Nucleus accumbens (tissue), 56 donors: ENCODE measurements around the gene DNASE2B.

Experiments used
- DNase-seq, 56 donors: peaks; one replicate each; lab custom pipeline; 2025; lab: John Stamatoyannopoulos, UW

The DNASE2B gene, protein sequence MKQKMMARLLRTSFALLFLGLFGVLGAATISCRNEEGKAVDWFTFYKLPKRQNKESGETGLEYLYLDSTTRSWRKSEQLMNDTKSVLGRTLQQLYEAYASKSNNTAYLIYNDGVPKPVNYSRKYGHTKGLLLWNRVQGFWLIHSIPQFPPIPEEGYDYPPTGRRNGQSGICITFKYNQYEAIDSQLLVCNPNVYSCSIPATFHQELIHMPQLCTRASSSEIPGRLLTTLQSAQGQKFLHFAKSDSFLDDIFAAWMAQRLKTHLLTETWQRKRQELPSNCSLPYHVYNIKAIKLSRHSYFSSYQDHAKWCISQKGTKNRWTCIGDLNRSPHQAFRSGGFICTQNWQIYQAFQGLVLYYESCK

DNA sequence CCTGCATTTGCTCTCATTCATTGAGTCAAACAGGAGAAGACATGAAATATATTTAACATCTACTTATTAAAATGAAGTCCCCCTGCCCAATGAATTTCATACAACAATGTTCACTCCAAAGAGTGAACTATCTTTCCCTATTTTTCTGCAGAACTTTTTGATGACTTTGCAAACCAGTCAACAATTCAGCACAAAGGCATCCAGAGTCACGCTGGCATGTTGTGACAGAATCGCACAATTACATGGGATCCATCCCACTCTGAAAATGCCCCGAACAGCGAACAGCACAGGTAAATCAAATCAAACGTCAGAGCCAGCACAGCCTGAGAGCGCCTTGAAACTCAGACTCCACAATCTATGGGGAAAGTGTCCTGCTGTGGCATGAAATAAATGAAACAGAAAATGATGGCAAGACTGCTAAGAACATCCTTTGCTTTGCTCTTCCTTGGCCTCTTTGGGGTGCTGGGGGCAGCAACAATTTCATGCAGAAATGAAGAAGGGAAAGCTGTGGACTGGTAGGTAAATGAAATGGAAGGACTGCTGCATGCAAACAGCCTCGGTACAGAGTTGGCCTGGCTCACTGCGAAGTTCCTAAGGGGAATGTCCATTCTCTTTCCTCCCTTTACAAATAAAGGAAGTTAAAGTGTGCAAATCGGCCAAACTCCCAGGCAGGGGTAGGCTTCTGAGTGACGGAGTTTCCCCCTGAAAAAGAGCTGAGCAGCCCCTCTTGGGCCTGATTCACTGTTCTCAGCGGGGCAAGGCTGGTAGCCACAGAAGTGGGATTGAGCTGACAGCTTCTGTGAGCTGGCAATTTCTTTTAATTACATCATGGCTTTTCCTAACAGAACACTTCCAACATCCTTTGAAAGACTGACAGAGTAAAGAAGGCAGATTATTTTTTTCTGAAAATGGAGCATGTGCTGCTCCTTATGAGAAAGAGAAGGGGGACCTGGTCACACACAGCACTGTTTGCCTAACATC is at the start of gene DNASE2B:
Gene DNASE2B, plus strand, starts transcription at position 310 of the 981 bp plus-strand sequence. Its CDS starts 81 bp downstream, at position 391.
- DNase-seq = no peak

DNA sequence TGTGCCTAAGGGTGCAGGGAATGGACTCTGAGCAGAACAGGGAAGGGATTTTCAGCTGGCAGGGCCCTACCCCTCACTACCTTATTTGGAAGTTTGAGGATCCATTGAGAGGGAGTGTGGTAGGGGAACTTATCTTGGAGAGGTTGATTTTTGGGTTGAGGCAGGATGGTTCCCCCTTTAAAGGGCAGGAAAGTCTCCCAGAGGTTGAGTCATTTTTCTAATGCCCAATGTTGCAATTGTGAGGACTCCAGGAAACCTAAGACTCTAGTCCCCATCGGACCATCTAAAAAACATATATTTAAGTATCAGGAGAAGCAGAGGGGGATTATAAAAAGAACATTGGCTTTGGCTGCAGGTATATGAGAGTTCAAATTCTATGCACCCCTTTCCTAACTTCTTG is 49.5 kb upstream of the DNASE2B start:
- DNase-seq = no peak

DNA sequence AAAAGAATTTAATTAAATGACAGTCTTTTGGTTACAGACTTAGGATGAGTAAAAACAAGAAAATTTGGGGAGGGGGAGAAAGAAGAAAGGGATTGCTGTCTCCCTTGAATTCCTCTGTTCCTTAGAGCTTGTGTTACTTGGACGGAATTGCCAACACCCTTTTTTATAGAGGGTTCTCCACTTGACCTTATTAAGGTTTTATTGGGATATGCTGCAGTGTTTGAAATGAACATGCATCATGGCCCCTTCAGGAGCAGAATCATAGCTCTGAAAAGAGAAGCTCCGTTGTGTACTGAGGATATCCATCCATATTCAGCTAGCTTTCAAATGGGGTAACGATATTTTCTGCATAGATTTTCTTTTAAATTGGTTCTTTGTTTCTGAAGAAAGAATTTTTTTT is 48.2 kb upstream of the DNASE2B start:
- DNase-seq = no peak

DNA sequence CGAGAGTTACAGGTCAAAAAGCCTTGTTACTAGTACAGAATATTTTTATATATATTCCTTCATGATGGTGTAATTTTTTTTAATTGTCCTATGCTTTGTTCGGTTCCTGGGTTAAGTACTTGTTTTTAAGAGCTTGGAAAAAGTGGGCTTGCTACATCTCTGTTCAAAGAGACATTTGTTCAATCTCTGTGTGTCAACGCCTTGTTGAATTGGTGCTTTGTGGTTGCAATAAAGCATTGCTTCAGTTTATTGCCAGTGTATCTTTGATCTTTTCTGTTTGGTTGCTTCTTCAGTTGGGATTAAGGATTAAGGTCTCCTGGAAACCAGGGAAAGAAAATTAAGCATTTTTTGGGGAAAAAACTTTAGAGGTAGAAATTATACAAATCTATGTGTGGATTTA is 47.7 kb upstream of the DNASE2B start:
- DNase-seq = no peak

DNA sequence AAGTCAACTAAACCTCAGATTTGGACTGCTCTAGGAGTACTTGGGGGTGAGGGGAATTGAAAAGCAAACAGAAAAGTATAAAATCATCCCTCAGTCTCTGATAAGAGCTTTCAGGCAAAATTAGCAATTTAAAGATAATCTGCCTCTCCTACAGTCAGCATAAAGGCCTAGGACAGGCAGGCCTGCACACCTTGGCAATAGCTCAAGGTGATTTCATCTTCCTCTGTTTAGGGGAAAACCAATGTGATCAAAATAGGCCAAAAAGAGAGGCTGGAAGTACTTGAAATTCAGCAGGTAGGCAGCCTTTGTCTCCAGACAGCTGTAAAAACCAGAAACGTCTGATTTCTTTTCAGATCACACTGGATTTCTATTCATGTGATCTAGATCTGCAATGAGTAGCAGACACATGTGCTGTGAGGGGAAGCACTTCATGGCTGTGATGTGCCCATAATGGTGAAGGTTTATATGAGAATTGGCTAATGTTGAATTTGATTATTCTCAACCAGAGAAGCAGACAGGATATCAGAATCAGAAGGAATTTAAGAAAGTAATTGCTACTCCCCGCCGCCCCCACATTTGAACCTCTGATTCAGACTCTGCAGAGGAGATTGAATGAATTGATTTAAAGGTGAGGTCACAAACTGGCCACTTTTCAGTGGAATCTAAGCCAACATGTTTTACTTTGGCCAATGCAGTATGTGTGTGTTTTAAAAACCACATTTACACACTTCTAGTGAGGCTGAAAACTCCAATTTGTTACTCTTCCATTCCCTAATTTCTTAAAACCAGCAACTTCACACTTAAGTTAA is 45.8 kb upstream of the DNASE2B start:
- peak in 2 of 56 donors; percentile 10 to 20 for DNase-seq

DNA sequence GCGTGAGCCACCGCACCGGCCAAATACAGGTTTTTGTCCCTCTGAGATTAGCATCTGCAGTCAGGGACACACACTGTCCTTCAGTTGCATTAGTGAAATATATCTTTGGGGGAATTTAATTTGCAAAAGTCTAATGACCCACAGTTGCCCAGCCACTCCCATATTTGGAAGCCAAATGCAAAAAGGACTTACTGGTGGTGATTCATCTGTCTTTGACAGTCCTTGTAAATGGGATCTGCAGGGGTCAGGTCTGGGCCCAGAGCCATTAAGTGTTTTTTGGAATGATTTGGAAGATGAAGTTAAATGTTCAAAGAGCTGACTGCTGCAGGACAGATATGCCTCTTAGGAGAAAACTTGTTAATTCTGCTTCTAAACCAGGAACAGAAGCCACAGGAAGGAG is 44.6 kb upstream of the DNASE2B start:
- peak in 1 of 56 donors; percentile 10 for DNase-seq

DNA sequence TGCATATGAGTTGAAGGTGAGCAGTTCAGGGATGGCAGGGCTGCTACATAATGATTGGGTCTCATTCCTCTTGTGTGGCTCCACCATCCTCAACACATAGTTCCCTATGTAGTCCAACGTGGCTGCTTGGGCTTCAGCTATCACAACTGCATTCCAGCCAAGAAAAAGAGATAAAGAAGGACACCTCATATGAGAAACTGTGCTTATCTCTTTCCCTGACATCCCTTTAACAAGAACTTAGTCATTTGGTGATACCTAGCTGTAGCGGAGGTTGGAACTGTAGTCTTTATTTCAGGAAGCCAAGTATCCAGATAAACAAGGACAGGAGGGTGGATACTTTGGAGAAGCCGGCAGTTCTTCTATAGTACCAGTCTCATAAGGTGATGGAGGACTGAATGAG is 42.7 kb upstream of the DNASE2B start:
- DNase-seq = no peak

DNA sequence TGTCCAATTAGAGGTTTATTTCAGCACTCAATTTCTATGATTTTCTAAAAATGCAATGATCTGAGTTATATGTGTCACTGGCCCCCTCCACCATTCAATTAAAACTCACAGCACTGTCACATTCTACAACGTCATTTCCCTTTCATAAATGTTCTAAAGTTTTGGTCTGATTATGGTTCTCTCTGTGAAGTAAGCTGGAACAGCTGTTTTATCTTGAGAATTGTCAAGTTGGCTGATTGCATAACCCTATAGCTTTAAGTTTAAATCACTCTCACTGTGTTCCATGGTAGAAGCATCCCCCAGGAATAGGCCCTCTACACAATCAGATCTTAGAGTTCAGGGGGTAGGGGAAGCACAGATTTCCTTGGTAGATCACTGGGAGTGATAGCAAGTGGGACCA is 41.4 kb upstream of the DNASE2B start:
- no peak for DNase-seq

DNA sequence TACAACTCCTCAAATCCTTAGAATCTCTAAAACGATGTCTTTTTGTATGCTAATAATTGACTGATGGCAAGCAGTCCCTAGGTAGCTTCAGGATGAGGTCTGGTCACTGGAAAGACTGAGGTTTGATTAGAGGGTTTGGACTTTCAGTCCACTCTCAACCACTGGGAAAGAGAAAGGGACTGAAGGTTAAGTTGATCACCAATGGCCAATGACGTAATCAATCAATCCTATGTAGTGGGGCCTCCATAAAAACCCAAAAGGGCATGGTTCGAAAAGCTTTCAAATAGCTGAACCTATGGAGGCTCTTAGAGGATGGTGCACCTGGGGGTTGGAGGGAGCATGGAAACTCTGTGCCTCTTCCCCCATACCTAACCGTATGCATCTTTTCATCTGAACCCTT is 39.6 kb upstream of the DNASE2B start:
- no peak for DNase-seq

DNA sequence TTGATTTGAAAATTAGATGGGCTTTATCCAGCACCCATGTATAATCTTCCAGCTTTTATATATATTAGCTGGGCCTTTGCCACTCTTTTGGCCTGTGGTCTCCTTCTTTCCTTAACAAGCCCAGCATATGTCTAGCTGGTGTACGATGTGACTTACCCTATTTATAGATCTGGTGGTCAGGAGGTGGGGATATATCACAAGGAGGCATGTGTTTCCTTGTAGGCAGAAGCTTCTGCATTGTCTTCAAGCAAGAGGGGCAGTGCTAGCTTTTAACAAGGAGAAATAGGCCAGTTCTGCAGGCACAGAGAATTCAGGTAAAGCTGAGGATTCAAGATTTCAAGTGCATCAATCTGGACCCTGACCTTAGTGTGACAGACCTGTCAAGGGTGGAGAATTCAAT is 38.0 kb upstream of the DNASE2B start:
- no peak for DNase-seq

DNA sequence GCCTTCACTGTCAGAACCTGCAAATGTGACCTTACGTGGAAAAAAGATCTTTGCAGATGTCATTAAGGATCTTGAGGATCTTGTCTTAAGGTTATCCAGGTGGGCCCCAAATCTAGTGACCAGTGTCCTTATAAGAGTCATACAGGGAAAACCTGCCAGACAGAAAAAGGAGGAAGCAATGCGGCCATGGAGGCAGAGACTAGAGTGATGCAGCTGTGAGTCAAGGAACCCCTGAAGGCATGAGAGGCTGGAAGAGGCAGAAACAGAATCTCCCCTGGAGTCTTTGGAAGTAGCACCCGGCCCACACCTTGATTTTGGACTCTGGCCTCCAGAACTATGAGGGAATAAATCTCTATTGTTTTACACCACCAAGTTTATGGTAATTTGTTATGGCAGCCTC is 36.5 kb upstream of the DNASE2B start:
- no peak for DNase-seq

DNA sequence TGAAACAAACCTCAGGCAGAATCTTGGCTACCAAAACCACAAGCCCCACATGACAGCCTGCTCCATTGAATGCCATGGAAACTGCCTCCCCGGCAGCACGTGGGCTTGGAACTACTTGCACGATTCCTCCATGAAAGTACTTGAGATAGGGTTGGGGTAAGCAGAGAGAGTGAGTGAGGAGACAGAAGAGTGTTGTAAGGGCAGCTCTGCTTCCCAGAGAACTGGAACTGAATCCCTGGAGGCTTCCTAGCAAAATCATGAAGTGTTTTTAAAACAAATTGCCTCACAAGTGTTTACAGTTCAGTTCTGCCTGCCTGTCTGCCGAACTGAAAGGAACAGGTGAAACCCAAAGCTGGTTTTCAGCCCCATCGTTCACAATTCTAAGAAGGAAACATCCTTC is 35.3 kb upstream of the DNASE2B start:
- DNase-seq = peak in 10 of 56 donors; percentile 8 to 59 (median 28)

DNA sequence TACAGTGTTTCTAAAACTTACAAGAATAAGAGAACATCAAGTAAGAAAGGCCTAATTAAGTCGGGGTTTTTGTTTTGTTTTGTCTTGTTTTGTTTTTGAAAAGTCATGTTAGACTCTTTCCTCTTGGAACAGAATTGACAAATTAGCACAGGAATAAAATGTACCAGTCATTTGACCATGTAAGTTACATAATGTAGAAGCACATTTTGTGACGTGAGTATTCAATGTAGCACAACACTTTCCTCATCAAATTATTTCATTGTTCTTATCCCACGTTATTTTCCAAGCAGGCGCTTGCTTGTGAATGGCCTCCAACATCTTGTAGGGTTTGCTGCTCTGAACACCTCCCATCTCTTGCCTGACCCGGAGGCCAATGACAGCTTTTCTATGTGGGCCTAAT is 34.7 kb upstream of the DNASE2B start:
- no peak for DNase-seq

DNA sequence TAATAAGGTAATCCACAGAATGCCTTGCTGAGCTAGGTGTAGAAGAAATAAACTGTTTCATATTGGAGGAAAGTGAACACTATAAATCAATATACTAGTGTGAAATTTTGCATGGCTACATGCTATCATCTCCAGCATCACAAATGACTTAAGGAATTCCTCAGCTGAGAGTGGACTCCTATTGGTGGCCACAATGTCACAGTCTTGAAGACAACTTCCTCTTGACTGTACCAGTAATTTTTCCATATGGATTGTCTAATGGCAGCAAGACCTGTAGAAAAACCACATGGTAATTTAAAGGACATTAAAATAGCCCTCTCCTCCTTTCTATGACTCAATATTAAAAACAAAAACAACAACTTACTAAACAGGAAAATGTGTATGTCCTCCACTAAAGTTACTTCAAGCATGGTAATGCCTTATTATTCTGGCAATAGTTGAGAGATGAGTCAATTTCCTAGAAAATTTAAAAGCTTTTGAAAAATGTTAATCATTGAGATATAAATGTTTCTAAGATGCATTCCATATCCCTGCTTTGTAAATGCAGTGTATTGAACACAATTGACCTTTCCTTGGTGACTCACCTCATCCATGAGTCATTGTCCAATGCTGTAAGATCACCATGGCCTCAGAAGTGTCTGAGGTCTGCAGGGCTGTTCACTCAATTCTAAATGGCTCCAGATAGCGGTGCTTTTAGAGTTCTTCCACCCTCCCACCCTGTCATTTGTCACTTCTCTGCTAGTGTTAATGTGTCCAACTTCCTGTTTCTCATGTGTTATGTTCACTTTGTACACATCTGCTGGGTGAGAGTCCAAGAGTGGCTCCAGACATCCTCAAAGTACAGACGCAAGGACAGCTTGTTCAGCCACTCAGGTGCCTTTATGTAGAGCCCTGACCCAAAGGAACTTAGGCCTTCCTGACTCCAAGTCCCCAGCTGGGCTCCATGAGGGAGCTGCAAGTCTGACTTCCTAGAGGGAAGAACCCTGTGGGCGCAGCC is 32.8 kb upstream of the DNASE2B start:
- peak in 1 of 56 donors; percentile 4 for DNase-seq

DNA sequence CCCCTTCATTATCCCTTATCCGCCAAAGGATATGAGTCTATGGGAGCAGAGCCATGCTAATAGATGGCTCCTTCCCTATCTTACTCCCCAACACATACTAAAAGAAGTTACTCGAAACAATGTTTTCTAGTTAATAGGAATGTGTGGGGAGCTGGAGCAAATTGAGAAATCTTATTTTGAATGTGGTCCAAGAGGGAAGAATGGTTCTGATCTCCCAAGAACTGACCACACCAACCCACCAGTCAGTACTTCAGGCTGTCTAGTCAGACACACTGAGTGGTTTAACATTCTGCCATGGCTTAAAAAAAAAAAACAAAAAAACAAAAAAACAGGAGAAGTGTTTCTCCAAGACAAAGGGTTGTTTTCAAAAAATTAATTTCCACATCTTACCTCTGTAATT is 31.5 kb upstream of the DNASE2B start:
- DNase-seq = no peak

DNA sequence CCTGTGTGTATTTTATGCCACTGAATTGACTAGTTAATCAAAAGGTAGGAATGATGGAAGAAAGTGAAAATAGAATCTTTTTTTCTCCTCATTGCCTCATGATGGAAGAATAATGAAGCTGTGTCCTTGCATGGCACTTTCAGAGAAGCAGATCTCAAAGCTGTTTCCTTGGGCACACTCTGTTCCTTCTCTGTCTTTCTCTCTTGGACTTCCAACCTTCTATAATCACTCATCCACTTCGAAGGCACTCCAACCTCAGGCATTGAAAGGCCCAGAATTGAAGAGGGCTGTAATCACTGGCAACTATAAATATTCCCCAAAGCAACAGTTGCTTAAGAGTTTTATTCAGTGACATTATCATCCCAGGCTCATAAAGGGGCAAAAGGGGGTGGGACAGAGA is 31.1 kb upstream of the DNASE2B start:
- no peak for DNase-seq

DNA sequence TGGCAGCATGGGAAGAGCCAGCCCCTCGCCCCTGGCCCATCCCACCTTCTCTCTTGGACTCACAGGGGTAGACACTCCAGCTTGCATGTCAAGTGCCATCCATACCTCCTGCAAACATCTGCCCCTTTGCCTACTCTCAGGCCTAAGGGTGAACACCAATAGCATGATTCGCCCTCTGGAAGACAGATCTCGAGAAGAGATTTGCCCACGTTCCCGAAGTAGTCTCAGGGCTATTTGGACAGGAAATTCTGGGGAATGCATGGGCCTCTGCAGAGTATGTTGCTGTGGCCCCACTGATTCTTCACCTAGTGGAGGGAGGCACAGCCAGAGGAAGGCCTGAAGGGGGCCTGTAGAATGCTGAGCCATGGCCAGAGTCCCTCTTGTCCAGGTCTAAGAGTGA is 29.8 kb upstream of the DNASE2B start:
- DNase-seq = no peak

DNA sequence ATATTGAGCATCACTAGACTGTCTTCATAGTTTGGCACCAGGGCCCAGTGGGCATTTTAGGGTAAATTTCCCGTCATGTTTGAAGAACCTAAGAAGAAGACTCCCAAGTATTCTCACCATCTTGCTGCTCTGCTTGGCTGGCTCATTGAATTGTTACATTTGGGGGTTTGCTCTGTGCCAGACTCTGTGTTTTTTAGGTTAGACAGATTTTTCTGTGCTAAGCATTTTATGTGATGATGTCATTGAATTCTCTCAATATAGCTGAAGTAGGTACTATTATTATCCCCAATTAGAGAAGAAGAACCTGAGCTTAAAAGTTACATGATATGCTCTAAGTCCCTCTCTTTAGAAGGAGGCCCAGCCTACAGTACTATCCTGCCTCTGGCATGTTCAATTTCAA is 28.0 kb upstream of the DNASE2B start:
- DNase-seq = no peak

DNA sequence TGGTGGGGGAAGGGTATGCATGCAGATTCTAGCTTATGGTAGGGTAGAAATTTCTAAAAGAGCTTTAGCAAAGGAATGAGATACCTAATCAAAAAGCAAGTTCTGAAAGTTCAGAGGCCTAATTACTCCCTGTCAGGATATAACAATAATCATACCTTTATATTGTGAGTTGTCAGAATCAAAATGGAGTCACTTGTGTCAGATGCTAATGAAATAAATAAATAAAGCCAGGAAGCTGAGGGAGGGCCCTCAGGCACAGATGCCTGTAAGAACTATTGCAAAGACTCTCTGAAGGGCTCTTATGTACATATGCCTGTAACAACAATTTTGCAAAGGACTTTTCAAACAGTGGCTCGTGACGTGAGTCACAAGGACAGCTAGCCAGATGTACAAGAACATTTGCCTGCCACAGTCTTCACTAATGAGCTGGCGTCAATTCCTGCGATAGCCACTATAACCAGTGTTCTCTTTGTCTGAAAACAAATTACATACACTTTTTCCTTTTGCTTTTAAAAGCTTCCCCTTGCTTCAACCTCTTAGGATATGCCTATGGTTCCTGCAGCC is 27.4 kb upstream of the DNASE2B start:
- DNase-seq = no peak
